Fibroblast of the aortic adventitia (primary cell): Measurements from ENCODE around the gene SERHL2. TPM values are rescaled to one million over a fixed set of nuclear protein-coding genes. Genes with fewer than 3 reads are reported as not detected.
"Not testable (repeated sequence)": the region's sequence is repeated elsewhere in the genome, so short reads cannot be mapped to it uniquely, and the experiment has no call there.

Source experiments
- DNase-seq: peaks from one replicate; pipeline ENCODE4 v3.0.0-alpha.2; 2010; ENCODE audit warnings: low read depth
- H3K4me3 ChIP-seq: 2 replicates; pipeline ENCODE4 v1.5.1; 2011; ENCODE audit warnings: low read depth, mild to moderate bottlenecking, control low read depth, low read length, moderate library complexity
- total RNA-seq: library from RNA; depleted of rRNA; stranded (reverse); fragments of >200 nt; gene quantifications from 2 replicates; pipeline ENCODE4 v1.2.3, GENCODE V29; 2012; ENCODE audit warnings: low replicate concordance
- TF ChIP-seq, protein P1 (sequence below): IDR thresholded peaks from 2 replicates; pipeline ENCODE4 v1.5.1; 2011; ENCODE audit warnings: mild to moderate bottlenecking, low read length, control low read depth, inconsistent platforms; ENCODE audit not compliant: insufficient read depth

The SERHL2 gene
- total RNA-seq, 1 donor, result 2.2 TPM

GRCh38 chr22:42548597-42549330 is 5.0 kb upstream of the SERHL2 start:
- DNase-seq, result no peak
- TF ChIP-seq, protein P1, sequence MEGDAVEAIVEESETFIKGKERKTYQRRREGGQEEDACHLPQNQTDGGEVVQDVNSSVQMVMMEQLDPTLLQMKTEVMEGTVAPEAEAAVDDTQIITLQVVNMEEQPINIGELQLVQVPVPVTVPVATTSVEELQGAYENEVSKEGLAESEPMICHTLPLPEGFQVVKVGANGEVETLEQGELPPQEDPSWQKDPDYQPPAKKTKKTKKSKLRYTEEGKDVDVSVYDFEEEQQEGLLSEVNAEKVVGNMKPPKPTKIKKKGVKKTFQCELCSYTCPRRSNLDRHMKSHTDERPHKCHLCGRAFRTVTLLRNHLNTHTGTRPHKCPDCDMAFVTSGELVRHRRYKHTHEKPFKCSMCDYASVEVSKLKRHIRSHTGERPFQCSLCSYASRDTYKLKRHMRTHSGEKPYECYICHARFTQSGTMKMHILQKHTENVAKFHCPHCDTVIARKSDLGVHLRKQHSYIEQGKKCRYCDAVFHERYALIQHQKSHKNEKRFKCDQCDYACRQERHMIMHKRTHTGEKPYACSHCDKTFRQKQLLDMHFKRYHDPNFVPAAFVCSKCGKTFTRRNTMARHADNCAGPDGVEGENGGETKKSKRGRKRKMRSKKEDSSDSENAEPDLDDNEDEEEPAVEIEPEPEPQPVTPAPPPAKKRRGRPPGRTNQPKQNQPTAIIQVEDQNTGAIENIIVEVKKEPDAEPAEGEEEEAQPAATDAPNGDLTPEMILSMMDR, result no peak

DNA sequence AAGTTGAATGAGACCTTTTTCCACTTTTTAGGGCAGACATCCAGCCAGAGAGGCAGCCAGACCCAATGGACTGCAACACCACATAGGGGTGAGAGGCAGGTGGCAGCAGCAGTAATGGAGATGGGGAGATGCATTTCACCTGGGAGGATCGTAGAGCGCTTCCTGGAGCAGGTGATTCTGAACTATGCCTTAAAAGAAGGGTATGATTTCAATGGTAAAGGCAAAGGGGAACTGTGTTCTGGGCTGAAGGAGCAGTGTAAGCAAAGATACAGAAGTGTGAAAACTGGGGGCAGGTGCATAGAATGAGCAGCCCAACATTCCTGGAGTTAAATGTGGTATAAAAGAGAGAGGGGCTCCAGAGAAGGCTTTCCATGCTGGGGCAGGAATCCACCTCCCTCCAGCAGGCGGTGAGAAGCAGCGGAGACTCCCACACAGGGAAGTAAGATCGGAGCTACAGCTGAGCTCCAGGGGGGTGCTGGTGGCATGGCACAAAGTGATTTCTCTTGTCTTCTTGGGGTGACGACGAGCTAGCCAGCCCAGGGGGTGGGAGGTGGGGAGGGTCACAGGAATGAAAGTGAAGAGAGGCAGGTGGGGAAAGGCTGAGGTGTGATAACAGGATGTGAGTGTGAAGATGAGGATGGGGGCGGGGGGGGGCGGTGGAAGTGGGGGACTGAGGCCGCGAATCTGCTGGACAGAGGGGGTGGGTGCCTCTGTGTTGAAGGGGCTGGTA is 4.3 kb upstream of the SERHL2 start:
- DNase-seq, result no peak
- no peak overlapping the region for H3K4me3 ChIP-seq
- TF ChIP-seq, protein P1, result no peak

More at GRCh38 chr22:42548597-42549330, 5.0 kb upstream of the SERHL2 start:
- H3K4me3 ChIP-seq, result no peak overlapping the region

- H3K4me3 ChIP-seq, DNase-seq: not testable (repeated sequence)
Measured at GRCh38 chr22:42552294-42552647, 1.5 kb upstream of the SERHL2 start.

DNA sequence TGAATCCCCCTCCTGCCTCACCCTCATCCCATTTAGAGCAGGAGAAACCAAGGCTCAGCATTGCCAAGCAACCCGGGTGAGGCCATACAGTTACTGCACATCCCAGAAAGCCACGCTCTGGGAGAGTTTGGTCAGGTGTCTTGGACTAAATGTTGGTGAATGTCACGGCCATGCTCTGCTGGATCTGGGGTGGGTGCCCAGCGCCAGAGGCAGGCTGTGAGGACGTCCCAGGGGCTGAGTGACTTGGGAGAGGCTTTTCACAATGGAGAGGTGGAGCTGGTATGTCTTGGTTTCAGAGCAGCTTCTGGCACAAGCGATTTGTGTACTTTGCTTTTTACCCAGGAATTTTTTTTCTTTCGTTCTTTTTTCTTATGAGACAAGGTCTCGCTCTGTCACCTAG is 6.6 kb downstream of the SERHL2 start:
- DNase-seq, result no peak
- H3K4me3 ChIP-seq, result no peak overlapping the region
- TF ChIP-seq, protein P1, result no peak

DNA sequence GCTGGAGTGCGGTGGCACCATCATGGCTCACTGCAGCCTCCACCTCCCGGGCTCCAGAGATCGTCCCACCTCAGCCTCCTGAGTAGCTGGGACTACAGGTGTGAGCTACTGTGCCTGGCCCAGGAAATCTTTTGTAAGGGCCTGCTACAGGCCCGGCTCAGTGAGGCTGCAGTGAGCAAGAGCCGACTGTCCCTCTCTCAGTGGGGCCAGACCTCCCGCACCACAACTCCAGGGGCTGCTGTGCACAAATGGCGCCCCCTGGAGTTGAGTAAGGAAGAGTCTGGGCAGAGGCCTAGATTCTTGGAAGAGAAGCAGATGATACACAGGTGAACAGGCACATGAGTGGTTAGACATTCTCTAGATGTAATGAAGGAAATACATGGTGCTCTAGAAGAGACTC is 7.0 kb downstream of the SERHL2 start:
- DNase-seq, result no peak
- TF ChIP-seq, protein P1, result peak; percentile 39
- no peak overlapping the region for H3K4me3 ChIP-seq

DNA sequence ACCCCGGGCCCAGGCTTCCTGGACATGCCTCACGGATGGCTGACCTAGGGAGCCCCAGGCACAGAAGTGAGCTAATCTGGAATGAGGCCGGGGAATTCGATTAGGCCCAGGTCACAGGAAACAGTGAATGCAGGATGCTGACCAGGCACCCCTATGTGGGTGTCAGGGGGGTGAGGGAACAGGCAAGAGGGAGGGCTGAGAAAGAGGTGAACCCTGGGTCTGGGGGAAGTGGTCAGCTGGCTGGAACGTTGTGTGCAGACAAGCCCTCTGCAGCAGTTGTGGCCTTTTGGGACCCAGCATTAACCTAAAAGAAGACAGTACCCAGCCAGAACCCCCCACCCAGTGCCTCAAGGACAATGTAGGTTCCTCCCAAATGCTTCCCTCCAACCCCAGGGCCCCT is 8.1 kb downstream of the SERHL2 start:
- no peak overlapping the region for H3K4me3 ChIP-seq
- TF ChIP-seq, protein P1, result no peak
- DNase-seq, result no peak

DNA sequence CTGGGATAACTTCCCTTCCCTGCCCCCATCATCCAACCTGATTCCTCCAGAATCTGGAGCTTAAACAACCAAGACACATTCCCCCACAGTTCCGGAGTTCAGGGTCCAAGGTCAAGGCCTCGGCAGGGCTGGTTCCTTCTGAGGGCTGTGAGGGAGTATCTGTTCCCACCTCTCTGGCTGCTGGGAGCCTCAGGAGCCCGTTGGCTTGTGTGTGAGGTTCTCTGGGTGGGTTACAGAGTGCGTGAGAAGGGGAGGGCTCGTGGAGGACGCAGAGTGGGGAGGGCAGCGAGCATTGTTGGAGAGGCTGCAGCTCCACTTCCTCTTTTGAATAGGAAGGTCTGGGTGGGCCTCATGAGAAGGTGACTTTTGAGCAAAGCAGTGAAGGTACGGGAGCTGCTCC is 8.5 kb downstream of the SERHL2 start:
- DNase-seq, result no peak
- TF ChIP-seq, protein P1, result no peak
- H3K4me3 ChIP-seq, result no peak overlapping the region
